GM19467 (cell line): Measurements from ENCODE around the gene SMAD6.

Source experiments
- ATAC-seq: cut with Tn5 transposase; IDR thresholded peaks from one replicate; pipeline ENCODE4 v1.9.1; 2021; ENCODE audit warnings: mild to moderate bottlenecking, moderate library complexity; ENCODE audit not compliant: unreplicated experiment

SMAD6 gene

DNA sequence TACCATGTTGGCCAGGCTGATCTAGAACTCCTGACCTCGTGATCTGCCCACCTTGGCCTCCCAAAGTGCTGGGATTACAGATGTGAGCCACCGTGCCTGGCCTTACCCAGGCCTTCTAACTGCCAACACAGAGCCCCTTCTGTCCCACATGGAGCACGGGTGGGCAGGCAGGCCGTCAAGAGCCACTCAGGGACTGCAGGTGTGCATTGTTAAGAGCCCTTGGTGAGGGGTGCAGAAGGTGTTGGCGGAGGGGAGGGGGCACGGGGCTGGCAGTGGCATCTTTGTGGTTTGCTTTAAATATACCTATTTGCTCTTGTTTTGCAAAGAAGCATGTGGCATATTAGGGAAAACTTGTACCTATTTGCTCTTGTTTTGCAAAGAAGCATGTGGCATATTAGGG, 37.3 kb downstream of the SMAD6 start:
- ATAC-seq = no peak

DNA sequence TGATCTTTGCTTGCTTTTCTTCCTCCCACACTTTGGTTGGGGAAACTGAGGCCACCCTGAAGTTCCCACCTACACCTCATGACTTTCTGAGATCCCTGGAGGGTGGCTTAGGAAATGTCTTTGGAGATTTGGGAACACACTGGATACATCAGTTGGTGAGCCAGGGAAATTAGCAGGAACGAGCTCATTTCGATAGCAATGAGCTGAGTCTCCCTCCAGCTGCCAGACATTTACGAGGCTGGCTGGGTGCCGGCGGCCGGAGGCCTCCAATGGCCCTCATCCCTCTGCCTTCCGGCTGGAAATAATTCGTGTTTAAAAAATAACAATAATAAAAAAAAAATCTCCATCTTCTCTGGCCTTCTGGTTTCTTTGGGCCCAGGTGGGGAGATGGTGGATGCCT, 38.8 kb downstream of the SMAD6 start:
- no peak for ATAC-seq

DNA sequence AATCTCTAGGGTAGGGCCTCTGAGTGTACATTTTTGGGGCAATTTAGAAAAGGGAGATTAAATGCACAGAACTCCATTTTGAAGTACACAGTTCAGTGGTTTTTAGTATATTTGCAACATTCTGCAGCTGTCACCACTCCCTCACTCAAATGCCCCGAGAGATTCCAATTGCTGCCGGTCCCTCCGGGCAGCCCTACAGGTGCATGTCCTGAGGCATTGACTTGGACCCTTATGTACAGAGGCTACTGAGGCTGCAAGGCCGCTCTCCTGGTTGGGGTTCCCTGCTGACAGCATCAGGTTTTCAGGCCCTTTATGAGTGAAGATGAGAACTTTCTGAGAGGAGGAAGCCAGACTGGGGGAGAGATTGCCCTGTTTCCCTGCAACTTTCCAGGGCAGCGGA, 39.6 kb downstream of the SMAD6 start:
- ATAC-seq = no peak

DNA sequence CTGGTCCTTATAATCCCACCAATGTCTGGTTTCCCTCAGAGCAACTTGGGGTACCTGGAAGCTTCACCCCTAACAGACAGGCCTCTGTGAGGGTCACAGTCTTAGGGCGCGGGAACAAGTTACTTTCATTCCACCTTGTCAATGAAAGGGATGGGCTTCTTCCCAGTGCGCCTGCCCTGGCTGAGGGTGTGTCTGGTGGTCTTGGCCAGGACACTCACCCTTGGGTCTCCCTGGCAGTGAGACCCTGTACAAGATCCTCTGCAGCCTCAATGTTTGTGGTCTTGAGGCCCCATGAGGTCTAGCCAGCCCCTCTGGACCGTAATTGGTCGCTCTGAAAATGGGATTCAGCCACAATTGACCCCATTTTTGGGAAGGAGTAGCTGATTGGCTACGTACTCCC, 40.2 kb downstream of the SMAD6 start:
- no peak for ATAC-seq

DNA sequence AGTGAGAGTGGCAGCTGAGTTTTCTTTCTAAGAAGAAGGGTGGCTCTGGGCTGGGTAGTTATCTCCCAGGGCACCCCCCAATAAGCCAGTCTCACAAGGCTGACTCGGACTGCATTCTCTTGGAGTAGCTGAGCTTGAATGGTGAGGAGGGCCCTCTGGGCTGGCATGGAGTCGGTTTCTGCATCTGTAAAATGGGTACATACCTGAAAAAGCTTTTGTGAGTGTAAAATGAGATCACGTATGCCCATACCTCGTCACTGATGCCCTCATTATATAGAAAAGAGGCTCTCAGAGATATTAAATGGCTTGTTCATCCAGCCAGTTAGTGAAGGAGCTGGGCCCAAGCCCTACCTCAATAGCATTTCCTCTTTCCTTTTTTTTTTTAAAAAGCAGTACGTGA, 41.2 kb downstream of the SMAD6 start:
- no peak for ATAC-seq

DNA sequence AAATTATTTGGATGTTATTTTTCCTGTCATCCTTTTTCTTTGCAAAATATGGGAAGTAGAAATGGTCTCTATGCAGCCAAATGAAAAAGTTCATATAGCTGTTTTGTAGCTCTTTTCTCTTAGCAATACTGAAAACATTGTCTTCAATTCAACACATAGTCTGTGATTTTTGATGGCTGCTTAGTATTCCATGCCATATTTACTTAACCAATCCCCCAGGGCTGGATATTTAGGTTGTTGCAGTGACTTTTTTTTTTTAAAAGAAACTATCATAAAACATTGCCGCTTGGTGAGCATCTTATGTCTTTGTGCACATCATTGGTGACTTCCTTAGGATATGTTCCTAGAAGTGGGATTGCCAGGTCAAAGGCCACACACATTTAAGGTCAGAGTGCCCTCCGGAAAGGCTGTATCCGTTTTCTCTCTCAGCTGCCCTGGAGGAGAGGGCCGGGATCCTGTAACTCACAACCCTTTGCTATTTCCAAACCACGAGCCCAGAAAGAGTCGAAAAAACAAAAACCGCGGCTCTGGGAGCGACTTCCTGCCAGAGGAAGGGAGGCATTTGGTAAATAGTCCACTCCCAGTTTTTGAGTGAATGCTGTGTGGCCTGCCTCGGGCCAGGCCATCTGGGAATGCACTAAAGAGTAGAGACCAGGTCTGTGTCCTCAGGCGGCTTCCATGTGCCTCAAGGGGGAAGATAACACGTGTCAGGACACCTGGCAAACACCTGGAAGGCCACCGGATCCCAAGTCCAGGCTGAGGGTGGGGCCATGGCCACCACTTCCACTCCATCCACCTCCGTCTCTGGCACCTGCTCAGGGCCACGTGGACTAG, 41.9 kb downstream of the SMAD6 start:
- ATAC-seq = no peak

DNA sequence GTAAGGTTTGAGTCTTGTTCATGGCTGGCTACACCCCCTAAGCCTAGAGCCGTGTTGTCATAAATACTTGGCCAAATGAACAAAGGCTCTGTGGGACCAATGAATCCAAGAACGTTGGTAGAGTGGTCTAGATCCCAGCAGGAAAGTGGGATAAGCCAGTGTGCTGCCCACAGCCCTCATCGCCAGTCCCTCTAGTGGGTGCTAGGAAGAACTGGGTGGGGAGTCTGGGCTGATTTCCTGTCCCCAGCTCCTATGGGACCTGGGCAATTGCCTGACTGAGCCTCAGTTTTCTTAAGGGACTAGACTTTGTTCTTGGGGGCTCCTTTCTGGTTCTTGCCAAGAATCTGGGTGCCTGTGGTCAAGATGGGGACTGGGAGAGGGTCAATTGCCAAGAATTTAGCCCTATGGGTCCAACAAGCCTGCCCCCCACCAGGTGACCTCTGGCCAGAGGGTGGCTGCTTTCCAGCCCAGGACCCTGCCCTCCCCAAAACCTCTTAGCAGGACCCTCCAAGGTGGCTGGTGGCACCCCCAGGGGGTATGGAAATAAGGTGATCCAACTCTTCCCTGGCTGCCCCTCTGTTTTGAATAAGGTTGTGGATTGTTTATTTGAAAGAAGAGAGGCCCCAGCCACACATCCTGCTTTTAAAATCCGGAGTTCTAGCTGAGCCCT, 42.7 kb downstream of the SMAD6 start:
- no peak for ATAC-seq

DNA sequence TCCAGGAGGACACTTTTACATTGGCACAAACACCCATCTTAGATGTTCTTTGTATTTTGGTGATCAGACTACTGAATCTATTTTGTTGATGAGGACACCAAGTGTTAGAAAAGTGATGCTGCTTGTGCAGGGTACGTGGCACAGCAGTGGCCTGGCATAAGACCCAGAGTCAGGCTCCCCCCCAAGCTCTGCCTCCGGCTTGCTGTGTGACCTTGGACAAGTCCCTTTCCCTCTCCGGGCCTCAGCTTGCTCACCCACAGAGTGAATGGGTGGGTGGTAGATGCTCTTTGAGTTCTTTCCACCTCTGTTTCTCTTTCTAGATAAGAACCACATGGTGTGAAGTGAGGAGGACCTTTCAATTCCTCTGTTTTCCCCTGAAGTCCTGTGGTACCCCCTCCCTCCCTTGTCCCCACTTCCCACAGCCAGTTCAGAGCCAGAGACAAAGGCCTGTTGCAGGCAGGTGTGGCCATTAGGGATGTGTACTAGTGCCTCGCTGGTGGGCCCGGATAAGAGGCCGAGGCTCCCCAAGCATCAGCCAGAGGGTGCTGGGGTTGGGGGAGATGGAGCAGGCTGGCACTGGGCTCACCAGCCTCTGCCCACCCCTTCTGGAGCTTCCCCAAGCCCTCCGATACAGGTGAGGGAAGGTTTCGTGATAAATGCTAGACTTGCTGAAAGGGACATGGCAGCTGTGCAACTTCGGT, 43.6 kb downstream of the SMAD6 start:
- no peak for ATAC-seq

DNA sequence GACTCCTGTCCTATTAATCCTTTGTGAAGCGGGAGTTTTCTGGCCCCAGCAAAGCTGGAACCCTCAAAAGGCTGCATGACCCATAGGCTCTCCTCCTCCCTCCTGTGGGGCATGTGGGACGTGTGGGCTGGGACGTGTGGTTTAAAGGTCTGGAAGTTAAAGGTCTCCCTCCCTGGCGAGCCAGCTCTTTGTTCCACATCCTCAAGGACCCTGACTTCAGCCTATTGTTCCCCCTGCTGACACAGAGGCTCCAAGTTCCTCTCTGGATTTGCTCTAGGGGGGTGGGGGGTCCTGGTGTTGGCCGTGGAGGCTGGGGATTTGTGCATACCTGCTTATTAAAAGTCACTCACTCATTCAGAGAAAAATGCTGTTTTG, 44.2 kb downstream of the SMAD6 start:
- ATAC-seq = no peak

DNA sequence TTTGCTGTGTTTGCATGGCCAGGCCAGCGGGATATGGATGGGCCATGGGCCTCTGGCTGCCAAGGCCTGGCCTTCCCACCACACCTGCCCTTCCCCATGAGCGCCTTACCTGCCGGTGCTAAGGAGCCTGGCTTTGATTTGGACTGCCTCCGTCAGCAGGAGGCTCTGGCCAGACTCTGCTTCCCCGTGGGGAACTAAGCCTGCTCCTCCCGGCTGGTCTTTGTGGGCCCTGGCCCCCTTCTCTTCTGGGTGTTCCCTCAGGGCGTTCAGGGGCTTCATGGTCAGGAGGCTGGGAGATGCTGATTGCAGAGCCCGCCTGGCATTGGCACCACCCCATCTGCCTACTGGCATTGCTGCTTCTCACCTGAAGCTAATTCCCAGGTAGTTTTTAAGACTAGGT, 45.2 kb downstream of the SMAD6 start:
- no peak for ATAC-seq

DNA sequence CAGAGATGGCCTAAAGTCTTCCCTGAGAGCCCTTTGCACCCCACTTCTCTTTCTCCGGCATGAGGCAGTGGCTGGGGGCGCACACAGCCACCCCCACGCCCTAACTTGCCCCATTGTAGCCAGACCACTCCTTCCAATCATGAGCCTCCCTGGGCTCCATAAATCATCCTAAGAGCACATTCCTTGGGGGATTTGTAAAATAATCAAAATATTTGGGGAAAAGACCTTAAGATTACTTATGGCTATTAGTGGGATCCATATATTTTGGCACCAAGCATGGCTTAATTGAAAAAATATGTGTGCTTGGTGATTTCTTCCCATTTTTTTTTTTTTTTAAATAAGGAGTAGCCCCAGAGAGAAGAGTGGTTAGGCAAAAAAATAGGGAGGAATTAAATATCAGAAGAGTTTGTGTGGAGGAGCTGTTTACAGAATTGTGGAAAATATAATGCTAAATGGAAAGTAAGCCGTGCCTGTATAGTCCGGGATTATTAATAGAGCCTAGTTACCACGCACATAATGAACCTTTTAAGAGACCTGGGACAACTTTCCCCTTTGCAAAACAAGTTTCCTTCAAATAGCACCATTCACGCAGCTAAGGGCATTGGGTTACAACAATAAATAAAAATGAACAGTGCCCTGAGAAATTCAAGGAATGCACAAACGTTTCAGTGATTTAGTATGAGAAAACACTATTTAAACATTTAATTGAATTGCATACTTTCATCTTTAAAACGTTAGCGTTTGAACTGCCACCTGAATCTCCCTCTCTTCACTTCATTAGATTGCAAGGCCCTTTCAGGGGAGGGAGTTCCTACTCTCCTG, 46.1 kb downstream of the SMAD6 start:
- ATAC-seq = no peak

DNA sequence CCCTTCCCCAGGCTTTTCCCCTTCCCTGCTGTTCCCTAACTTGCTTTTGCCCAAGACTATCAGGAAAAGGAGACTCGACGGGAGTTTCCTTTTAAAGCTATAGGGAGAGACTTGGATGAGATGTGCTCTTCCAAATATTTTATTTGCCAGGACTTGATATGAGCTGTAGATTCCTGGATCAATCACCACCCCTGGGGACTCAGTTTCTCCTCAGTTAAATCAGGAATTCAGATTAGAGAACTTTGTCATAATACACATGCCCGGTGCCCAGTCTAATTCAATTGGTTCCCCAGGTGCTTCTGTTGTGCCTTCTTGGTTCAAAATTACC, 46.6 kb downstream of the SMAD6 start:
- ATAC-seq = no peak

DNA sequence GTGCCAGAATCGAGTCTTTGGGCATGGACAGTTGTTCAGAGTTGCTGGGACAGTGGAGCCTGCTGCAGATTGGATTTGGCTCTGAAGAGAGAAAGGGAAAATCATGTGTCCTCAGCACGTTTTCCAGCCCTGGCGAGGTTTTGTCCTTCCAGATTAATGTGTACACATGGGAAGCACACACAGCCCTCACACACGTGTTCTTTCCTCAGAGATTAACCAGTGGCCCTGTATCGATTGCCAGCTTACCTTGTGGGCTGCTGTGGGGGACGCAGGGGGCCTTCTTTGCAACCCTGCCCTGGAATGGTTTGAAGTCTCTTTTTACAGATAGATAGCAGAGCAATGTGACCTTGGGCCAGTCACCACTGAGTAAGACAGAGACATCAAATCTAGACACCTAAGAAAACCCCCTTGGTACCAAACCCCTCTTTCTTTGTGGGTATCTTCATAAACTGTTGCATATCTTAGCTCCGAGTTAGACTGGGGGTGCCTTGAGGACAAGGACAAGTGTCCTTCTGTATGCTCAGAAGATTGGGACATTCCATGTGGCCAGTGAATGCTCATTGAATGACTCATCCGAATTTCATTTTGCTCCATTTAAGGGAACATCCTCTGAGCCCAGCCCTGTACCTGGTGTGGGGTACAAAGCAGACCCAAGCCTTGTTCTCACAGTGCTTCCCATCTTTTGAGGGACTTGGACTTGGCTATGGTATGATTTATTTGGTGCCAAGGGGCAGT, 48.0 kb downstream of the SMAD6 start:
- ATAC-seq = no peak

DNA sequence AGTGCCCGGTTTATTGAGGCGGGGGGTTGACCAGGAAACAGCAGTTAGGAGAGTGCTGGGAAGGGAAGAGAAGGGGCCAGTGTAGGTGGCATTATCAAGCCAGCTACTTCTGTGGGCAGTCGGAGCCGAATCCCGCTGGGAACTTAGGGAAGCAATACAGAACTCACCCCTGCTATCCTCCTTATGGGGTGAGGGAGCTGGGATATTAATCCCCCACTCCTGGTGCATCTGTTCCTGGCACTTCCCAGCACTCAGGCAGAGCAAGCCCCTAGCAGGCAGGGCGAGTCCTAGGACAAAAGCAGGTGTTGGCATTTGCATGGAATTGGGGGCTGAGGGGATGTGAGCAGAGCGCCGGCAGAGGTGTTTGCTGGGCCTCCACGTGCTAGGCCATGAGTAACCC, 48.6 kb downstream of the SMAD6 start:
- ATAC-seq = no peak

DNA sequence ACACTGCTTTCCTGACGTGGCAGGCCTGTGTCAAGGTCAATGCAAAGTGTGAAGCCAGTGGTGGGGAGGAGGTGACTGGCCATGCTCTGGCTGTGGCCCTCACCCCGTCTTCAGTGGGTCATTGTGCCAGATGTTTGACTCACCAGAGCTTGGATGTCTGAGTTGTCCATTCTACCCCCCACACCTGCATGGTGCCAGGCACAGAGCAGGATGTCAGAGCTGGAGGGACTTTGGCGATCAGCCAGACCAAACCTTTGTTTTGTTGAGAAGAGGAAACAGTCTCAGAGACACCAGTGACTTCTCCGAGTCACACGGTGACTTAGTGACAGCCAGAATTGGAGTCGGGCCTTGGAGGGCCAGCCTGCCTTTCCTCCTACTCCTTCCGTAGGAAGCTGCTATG, 49.5 kb downstream of the SMAD6 start:
- no peak for ATAC-seq

DNA sequence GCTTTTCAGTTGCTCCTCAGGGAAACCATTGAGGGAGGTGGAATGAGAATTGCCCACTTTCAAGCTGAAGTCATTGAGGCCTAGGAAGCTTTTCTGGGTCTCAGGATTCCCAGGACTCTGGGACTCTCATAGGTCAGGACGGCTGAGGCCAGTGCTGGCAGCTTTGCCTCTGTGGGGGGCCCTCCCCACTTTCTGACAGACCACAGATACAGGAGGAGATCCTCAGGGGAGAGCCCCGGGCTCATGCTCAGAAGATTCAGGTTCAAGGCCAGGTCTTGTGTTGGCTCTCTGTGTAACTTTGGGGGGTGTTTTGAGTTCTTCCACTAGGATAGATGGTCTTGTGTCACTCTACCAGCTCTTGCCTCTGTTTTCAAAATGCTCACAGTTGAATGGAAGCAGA, 50.0 kb downstream of the SMAD6 start:
- ATAC-seq = no peak

DNA sequence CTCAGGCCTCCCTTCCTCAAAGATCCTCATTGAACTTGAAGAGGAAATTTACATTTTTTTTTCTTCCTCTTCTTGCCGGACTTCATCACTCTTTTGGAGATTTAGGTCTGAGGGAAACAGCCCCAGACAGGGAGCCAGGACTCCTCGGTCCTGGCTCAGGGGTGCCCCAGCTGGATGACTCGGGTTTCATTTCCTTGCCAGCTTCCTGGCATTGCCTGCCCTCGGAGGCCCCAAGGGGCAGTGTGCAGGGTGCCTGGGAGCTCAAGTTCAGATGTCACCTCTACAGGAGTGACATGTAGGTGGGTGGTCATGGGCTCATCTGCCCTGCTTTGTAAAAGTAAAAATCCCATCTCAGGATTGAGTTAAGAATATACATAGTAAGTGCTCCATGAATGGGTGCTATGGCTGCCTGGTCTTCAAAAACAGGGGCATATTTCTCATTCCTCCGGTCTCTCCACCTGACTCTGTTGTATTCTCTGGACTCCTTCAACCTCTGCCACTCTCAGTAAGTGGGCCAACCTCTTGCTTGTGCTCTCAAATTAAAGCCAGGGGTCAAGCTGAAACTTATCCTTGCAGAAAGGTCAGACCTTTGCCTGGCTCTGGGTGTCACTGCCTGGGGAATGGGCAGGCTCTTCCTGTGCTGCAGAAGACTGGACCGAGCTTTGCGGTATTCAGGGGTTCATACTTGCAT, 51.8 kb downstream of the SMAD6 start:
- no peak for ATAC-seq

DNA sequence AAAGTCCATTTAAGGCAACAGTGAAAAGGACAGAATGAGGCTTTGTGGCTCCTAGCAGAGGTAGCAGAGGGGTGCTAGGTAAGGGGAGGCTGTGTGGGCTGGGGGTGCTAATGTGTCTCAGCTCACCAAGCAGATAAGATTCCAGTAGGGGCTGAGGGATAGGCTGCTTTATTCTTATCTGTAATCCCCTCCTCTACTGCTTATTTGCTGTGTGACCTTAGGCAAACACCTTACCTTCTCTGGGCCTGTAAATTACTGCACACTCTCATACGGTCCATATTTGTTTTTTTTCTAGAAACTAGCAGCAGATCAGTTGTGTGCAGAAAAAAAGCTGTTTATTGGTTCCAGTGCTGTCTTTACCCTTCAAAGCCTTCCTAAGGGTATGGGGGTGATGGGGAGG, 52.8 kb downstream of the SMAD6 start:
- no peak for ATAC-seq

DNA sequence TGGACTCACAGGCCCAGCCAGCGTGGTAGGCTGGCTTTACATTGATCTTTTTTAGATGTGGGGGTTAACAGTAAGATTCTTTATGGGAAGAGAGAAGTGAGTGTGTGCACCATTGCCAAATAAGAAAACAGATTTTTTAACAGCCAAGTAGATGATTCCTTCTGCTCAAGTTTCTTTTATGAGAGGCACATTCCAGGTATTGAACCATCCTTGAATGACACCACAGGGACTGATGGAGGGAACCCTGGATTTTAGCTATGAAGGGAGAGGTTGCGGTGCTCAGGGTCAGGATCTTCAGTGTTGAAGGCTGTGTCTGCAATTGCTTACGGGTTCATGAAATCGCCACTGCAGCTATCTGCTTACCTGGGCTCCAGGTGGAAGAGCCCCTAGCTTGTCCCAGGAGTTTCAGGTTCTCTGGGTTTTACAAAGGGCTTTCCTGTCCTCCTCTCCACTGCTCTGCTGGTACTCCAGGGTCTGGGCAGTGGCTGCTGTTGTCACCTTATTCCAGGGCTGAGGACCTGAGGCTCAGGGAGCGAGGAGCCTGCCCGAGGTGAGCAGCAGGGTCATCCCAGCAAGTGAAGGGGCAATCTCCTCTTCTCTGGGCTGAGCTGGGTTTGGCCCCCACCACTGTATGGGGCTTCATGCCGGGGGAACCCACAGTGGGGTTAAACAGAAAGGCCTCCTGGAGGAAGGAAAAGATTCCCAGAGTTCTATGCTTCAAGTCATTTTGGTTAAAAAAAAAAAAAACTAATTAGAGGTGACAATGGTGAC, 53.4 kb downstream of the SMAD6 start:
- ATAC-seq = no peak
